ENCODE measurements around the gene TM9SF3. TPM values are rescaled to one million over a fixed set of nuclear protein-coding genes. Genes with fewer than 3 reads are reported as not detected.
A peak's percentile ranks its signal among the peaks of the same experiment; 100 is the strongest.

The TM9SF3 gene
- total and polyA plus RNA-seq, 2 donors (not counting 1 experiment from before 2014, with no cell fraction given), result 103 to 107 TPM

DNA sequence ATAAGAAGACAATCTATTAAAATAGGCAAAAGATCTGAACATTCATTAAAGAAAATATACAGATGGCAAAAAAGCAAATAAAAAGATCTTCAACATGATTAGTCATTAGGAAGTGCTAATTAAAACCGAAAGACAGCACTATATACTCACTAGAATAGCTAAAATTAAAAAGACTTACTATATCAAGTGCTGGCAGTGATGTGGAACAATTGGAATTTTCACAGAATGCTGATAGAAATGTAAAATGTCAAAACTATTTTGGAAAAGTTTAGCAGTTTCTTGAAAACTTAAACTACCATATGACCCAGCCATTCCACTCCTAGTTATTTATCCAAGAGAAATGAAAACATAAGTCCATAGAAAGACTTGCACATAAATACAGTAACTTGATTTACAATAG is 48.1 kb downstream of the TM9SF3 start:
- Histone ChIP-seq H3K27ac (ENCODE audit: insufficient read depth, low read length) (no peak overlapping the region), H3K9me3 (ENCODE audit: control insufficient read depth, insufficient read depth, low read depth, low read length) (no peaks in the 10 kb centered on the region), H4K20me1 (ENCODE audit: control insufficient read depth, extremely low read depth, insufficient read depth, low read length) (no peaks in the 10 kb centered on the region), H3K4me1 (ENCODE audit: control insufficient read depth, extremely low read depth, insufficient read depth, low read length) (no peaks in the 10 kb centered on the region), H3K9ac (ENCODE audit: insufficient read depth, low read length) (no peak overlapping the region), H3K27me3 (ENCODE audit: control insufficient read depth, insufficient read depth, low read length) (no peaks in the 10 kb centered on the region), H3K36me3 (ENCODE audit: control insufficient read depth, insufficient read depth, low read length) (no peaks in the 10 kb centered on the region), H3K4me2 (ENCODE audit: extremely low read depth, insufficient read depth, low read length) (no peak overlapping the region), H3K4me3 (replicated peaks in 1 of 4; ENCODE audit: control extremely low read depth in 1 of 4, insufficient read depth in 1 of 4, low read depth in 3 of 4, low read length in 4 of 4) (no peak overlapping the region), H3K79me2 (ENCODE audit: control insufficient read depth, insufficient read depth, low read length) (peaks cover 3% of the 10 kb centered on the region), H2AFZ (ENCODE audit: low read length) (no peak overlapping the region)
- no peak for DNase-seq (ENCODE audit: low read depth in 2 of 2)
- TF ChIP-seq, protein P1, sequence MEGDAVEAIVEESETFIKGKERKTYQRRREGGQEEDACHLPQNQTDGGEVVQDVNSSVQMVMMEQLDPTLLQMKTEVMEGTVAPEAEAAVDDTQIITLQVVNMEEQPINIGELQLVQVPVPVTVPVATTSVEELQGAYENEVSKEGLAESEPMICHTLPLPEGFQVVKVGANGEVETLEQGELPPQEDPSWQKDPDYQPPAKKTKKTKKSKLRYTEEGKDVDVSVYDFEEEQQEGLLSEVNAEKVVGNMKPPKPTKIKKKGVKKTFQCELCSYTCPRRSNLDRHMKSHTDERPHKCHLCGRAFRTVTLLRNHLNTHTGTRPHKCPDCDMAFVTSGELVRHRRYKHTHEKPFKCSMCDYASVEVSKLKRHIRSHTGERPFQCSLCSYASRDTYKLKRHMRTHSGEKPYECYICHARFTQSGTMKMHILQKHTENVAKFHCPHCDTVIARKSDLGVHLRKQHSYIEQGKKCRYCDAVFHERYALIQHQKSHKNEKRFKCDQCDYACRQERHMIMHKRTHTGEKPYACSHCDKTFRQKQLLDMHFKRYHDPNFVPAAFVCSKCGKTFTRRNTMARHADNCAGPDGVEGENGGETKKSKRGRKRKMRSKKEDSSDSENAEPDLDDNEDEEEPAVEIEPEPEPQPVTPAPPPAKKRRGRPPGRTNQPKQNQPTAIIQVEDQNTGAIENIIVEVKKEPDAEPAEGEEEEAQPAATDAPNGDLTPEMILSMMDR (conservative IDR thresholded peaks at IDR 0.05 in 1 of 2, IDR thresholded peaks at IDR 0.05 in 1 of 2; ENCODE audit: low read depth in 1 of 2, low read length in 2 of 2), result no peak
- TF ChIP-seq EZH2 (IDR thresholded peaks at IDR 0.05; ENCODE audit: low read length, missing control alignments), result no peak

DNA sequence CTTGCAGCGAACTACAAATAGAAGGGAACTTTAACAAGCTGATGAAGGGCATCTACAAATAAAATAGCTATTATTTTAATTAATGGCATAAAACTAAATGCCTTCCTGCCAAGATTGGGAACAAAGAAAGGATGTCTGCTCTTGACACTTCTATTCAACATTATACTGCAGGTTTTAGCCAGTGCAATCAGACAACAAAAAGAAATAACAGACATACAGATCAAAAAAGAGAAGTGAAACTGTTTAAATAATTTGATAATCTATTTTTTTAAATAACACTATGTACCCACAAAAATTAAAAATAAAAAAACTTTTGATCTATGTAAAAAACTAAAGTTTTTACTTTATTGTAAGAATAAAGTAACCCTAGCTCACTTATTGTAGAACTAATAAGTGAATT is 50.7 kb downstream of the TM9SF3 start:
- no peak for DNase-seq (ENCODE audit: low read depth in 2 of 2)
- H3K4me2 ChIP-seq (ENCODE audit: extremely low read depth, insufficient read depth, low read length), result no peak overlapping the region
- no peaks in the 10 kb centered on the region for H3K36me3 ChIP-seq (ENCODE audit: control insufficient read depth, insufficient read depth, low read length)
- no peak overlapping the region for H3K27ac ChIP-seq (ENCODE audit: insufficient read depth, low read length)
- no peak overlapping the region for H3K9ac ChIP-seq (ENCODE audit: insufficient read depth, low read length)
- H4K20me1 ChIP-seq (ENCODE audit: control insufficient read depth, extremely low read depth, insufficient read depth, low read length), result no peaks in the 10 kb centered on the region
- no peak for TF ChIP-seq EZH2 (IDR thresholded peaks at IDR 0.05; ENCODE audit: low read length, missing control alignments)
- TF ChIP-seq, protein P1 (conservative IDR thresholded peaks at IDR 0.05 in 1 of 2, IDR thresholded peaks at IDR 0.05 in 1 of 2; ENCODE audit: low read depth in 1 of 2, low read length in 2 of 2), result no peak
- H3K4me1 ChIP-seq (ENCODE audit: control insufficient read depth, extremely low read depth, insufficient read depth, low read length), result no peaks in the 10 kb centered on the region
- peaks cover 3% of the 10 kb centered on the region for H3K79me2 ChIP-seq (ENCODE audit: control insufficient read depth, insufficient read depth, low read length)
- H3K9me3 ChIP-seq (ENCODE audit: control insufficient read depth, insufficient read depth, low read depth, low read length), result no peaks in the 10 kb centered on the region
- no peaks in the 10 kb centered on the region for H3K27me3 ChIP-seq (ENCODE audit: control insufficient read depth, insufficient read depth, low read length)
- H2AFZ ChIP-seq (ENCODE audit: low read length), result no peak overlapping the region
- no peak overlapping the region for H3K4me3 ChIP-seq (replicated peaks in 1 of 4; ENCODE audit: control extremely low read depth in 1 of 4, insufficient read depth in 1 of 4, low read depth in 3 of 4, low read length in 4 of 4)

DNA sequence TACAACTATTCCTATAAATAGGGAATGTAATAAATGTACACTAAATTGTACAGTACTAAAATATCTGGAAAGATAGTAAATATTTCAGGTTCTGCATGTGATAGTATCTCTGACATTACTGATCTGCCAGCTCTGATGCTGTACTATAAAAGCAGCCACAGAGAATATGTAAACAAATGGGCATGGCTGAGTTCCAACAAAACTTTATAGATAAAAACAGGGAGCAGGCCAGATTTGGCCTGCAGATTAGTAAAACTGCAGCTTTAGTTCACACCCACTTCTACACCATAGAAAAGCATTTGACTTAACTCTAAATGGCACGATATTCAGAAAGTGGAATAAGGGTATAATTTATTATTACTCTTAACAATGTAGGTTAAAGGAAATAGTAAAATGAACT is 54.3 kb downstream of the TM9SF3 start:
- H3K27ac ChIP-seq (ENCODE audit: insufficient read depth, low read length), result no peak overlapping the region
- no peak for TF ChIP-seq EZH2 (IDR thresholded peaks at IDR 0.05; ENCODE audit: low read length, missing control alignments)
- TF ChIP-seq, protein P1 (conservative IDR thresholded peaks at IDR 0.05 in 1 of 2, IDR thresholded peaks at IDR 0.05 in 1 of 2; ENCODE audit: low read depth in 1 of 2, low read length in 2 of 2), result no peak
- DNase-seq (ENCODE audit: low read depth in 2 of 2), result peak in 1 of 2 donors; percentile 28
- H3K9me3 ChIP-seq (ENCODE audit: control insufficient read depth, insufficient read depth, low read depth, low read length), result no peaks in the 10 kb centered on the region
- no peaks in the 10 kb centered on the region for H3K27me3 ChIP-seq (ENCODE audit: control insufficient read depth, insufficient read depth, low read length)
- no peak overlapping the region for H3K9ac ChIP-seq (ENCODE audit: insufficient read depth, low read length)
- H3K4me3 ChIP-seq (replicated peaks in 1 of 4; ENCODE audit: control extremely low read depth in 1 of 4, insufficient read depth in 1 of 4, low read depth in 3 of 4, low read length in 4 of 4), result no peak overlapping the region
- peaks cover 3% of the 10 kb centered on the region for H3K79me2 ChIP-seq (ENCODE audit: control insufficient read depth, insufficient read depth, low read length)
- no peaks in the 10 kb centered on the region for H3K36me3 ChIP-seq (ENCODE audit: control insufficient read depth, insufficient read depth, low read length)
- no peak overlapping the region for H2AFZ ChIP-seq (ENCODE audit: low read length)
- no peaks in the 10 kb centered on the region for H3K4me1 ChIP-seq (ENCODE audit: control insufficient read depth, extremely low read depth, insufficient read depth, low read length)
- H3K4me2 ChIP-seq (ENCODE audit: extremely low read depth, insufficient read depth, low read length), result no peak overlapping the region
- H4K20me1 ChIP-seq (ENCODE audit: control insufficient read depth, extremely low read depth, insufficient read depth, low read length), result no peaks in the 10 kb centered on the region
